Gastrocnemius medialis (tissue), 4 donors: ENCODE measurements around the gene TXNL4A. TPM values are rescaled to one million over a fixed set of nuclear protein-coding genes. Genes with fewer than 3 reads are reported as not detected.

ENCODE experiments used
- ATAC-seq, 2 donors: fragments of 150-250 bp; one replicate each; pipeline ENCODE4 v1.9.1; 2016
- DNase-seq, 2 donors: peaks; one replicate each; pipeline ENCODE4 v3.0.0-alpha.2; 2019
- H3K27ac ChIP-seq, 4 donors: fragments of 200-600 bp; sonication (generic); 1 replicate in 1 of 4; 2 replicates in 3 of 4; pipeline ENCODE4 v1.5.1; 2016 to 2018; ENCODE audit warnings: mild to moderate bottlenecking in 2 of 4, moderate library complexity in 1 of 4
- H3K27me3 ChIP-seq, 3 donors: fragments of 200-600 bp; sonication (generic) in 2 of 3; 1 replicate in 1 of 3; 2 replicates in 2 of 3; pipeline versions ENCODE4 v1.5.1 to v1.6.0; 2016 to 2019; ENCODE audit warnings: mild to moderate bottlenecking in 1 of 3, moderate library complexity in 1 of 3
- H3K36me3 ChIP-seq, 2 donors: fragments of 200-600 bp; sonication (generic) in 1 of 2; one replicate each; pipeline ENCODE4 v1.5.1; 2017 to 2018
- H3K4me1 ChIP-seq, 2 donors: fragments of 200-600 bp; sonication (generic) in 1 of 2; one replicate each; pipeline ENCODE4 v1.5.1; 2016 to 2017; ENCODE audit warnings: mild to moderate bottlenecking in 2 of 2
- H3K4me3 ChIP-seq, 4 donors: fragments of 200-600 bp; sonication (generic) in 3 of 4; 1 replicate in 1 of 4; 2 replicates in 3 of 4; pipeline ENCODE4 v1.5.1; 2016 to 2019; ENCODE audit warnings: mild to moderate bottlenecking in 2 of 4
- H3K9me3 ChIP-seq, 3 donors: fragments of 200-600 bp; sonication (generic) in 2 of 3; 1 replicate in 1 of 3; 2 replicates in 2 of 3; pipeline ENCODE4 v1.5.1; 2016 to 2019
- CTCF ChIP-seq, 5 experiments: fragments of 450-650 bp in 3 of 5; fragments of 200-600 bp in 2 of 5; sonication (generic) in 2 of 5; IDR thresholded peaks in 4 of 5; conservative IDR thresholded peaks in 1 of 5; 1 replicate in 4 of 5; 2 replicates in 1 of 5; pipeline ENCODE4 v1.5.1; 2016 to 2019; ENCODE audit warnings: antibody characterized with exemption in 5 of 5, mild to moderate bottlenecking in 3 of 5, moderate library complexity in 3 of 5
- POLR2A ChIP-seq, 2 donors: fragments of 450-650 bp; IDR thresholded peaks; one replicate each; pipeline ENCODE4 v1.6.1; 2017; ENCODE audit warnings: antibody characterized with exemption in 2 of 2, mild to moderate bottlenecking in 2 of 2, moderate library complexity in 2 of 2
- in situ Hi-C, 4 donors: fragments of 200-750 bp; cut with MboI; loops; one replicate each; pipeline versions ENCODE4 v1.15.0 to v1.8.0; 2017; ENCODE audit warnings: low sequenced_read_pairs in 4 of 4
- intact Hi-C: fragments of 100-400 bp; cut with DNase I; formaldehyde crosslinking; loops from one replicate; pipeline ENCODE4 v1.15.1; 2023; ENCODE audit warnings: low total_unique reads
- total RNA-seq, 4 donors: library from RNA; depleted of rRNA; stranded (reverse); fragments of >200 nt; gene quantifications; one replicate each; pipeline versions ENCODE4 v1.1.0 to v1.2.3, GENCODE V29; 2016

TXNL4A gene
- total RNA-seq, 4 donors from 2014 or later: 39.9 to 105 (median 66.4) TPM

GRCh38 chr18:79988071-79988450, 302 bp downstream of the TXNL4A start:
- DNase-seq (peak in 1 of 2 donors; percentile 11), ATAC-seq (peak; percentile 66 to 68)
- TF ChIP-seq POLR2A (IDR thresholded peaks at IDR 0.05) (no peak), CTCF (IDR thresholded peaks at IDR 0.05 in 4 of 5, conservative IDR thresholded peaks at IDR 0.05 in 1 of 5) (peak in 2 of 5 experiments; percentile 37 to 45)
- Histone ChIP-seq H3K36me3 (no peaks in the 10 kb centered on the region), H3K9me3 (no peaks in the 10 kb centered on the region), H3K27me3 (no peaks in the 10 kb centered on the region), H3K4me1 (peaks cover 15 to 27% of the 10 kb centered on the region in 2 donors), H3K27ac (peak overlapping the region; percentile 94 to 100 (median 96)), H3K4me3 (peak overlapping the region; percentile 84 to 99 (median 89))
- intact Hi-C loops (loop anchor here (1.0 to 5.0 kb wide), 4 partner anchors 23 to 311 kb away; partner anchors contain the start of genes CTDP1, HSBP1L1, RBFA and SLC66A2), in situ Hi-C loops (loop anchor here in 1 of 4 donors (10.0 kb wide), 1 partner anchor 47 kb away; the partner anchor contains the start of gene RBFA)

GRCh38 chr18:79987566-79987965, 797 bp downstream of the TXNL4A start:
- no peak for DNase-seq
- in situ Hi-C loops: loop anchor here in 1 of 4 donors (10.0 kb wide), 1 partner anchor 47 kb away; the partner anchor contains the start of gene RBFA

GRCh38 chr18:79986726-79987125, 1.6 kb downstream of the TXNL4A start:
- Histone ChIP-seq H3K9me3 (no peaks in the 10 kb centered on the region), H3K4me3 (peak overlapping the region in 1 of 4 donors; percentile 99), H3K36me3 (no peaks in the 10 kb centered on the region), H3K27ac (peak overlapping the region in 2 of 4 donors; percentile 6 to 35), H3K27me3 (no peaks in the 10 kb centered on the region), H3K4me1 (peaks cover 15 to 32% of the 10 kb centered on the region in 2 donors)
- ATAC-seq: no peak
- DNase-seq: no peak
- in situ Hi-C loops: loop anchor here in 1 of 4 donors (10.0 kb wide), 1 partner anchor 48 kb away; the partner anchor contains the start of gene RBFA
- no peak for TF ChIP-seq CTCF (IDR thresholded peaks at IDR 0.05 in 4 of 5, conservative IDR thresholded peaks at IDR 0.05 in 1 of 5)
- no peak for TF ChIP-seq POLR2A (IDR thresholded peaks at IDR 0.05)
- intact Hi-C loops: loop anchor here (5.0 kb wide), 1 partner anchor 309 kb away; the partner anchor contains the start of gene CTDP1

More at GRCh38 chr18:79987566-79987965, 797 bp downstream of the TXNL4A start:
- intact Hi-C loops: loop anchor here (5.0 kb wide), 1 partner anchor 310 kb away; the partner anchor contains the start of gene CTDP1
- TF ChIP-seq POLR2A (IDR thresholded peaks at IDR 0.05) (no peak), CTCF (IDR thresholded peaks at IDR 0.05 in 4 of 5, conservative IDR thresholded peaks at IDR 0.05 in 1 of 5) (no peak)
- Histone ChIP-seq H3K27me3 (no peaks in the 10 kb centered on the region), H3K4me3 (peak overlapping the region; percentile 84 to 99 (median 89)), H3K36me3 (no peaks in the 10 kb centered on the region), H3K4me1 (peaks cover 15 to 32% of the 10 kb centered on the region in 2 donors), H3K27ac (peak overlapping the region; percentile 94 to 100 (median 96)), H3K9me3 (no peaks in the 10 kb centered on the region)
- ATAC-seq: no peak

GRCh38 chr18:79985172-79985571, 3.2 kb downstream of the TXNL4A start:
- in situ Hi-C loops: loop anchor here in 1 of 4 donors (10.0 kb wide), 1 partner anchor 50 kb away; the partner anchor contains the start of gene RBFA
- no peak for ATAC-seq
- Histone ChIP-seq H3K4me3 (no peak overlapping the region), H3K27me3 (no peaks in the 10 kb centered on the region), H3K9me3 (no peaks in the 10 kb centered on the region), H3K4me1 (peaks cover 15 to 35% of the 10 kb centered on the region in 2 donors), H3K27ac (no peak overlapping the region), H3K36me3 (no peaks in the 10 kb centered on the region)
- TF ChIP-seq CTCF (IDR thresholded peaks at IDR 0.05 in 4 of 5, conservative IDR thresholded peaks at IDR 0.05 in 1 of 5) (no peak), POLR2A (IDR thresholded peaks at IDR 0.05) (no peak)
- no peak for DNase-seq
- intact Hi-C loops: loop anchor here (5.0 kb wide), 1 partner anchor 308 kb away; the partner anchor contains the start of gene CTDP1
